Esophagus squamous epithelium (tissue), 5 donors: ENCODE data around the gene TMEM129. TPM values are rescaled to one million over a fixed set of nuclear protein-coding genes. Genes with fewer than 3 reads are reported as not detected.
A peak's percentile ranks its signal among the peaks of the same experiment; 100 is the strongest.

Source experiments
- DNase-seq: peaks from one replicate; lab custom pipeline; 2025; lab: John Stamatoyannopoulos, UW
- H3K27ac ChIP-seq, 4 donors: fragments of 200-600 bp; sonication (generic); one replicate each; pipeline ENCODE4 v1.5.1; 2016 to 2019; ENCODE audit warnings: mild to moderate bottlenecking in 1 of 4
- H3K27me3 ChIP-seq, 4 donors: fragments of 200-600 bp; sonication (generic); 1 replicate in 3 of 4; 2 replicates in 1 of 4; pipeline versions ENCODE4 v1.5.1 to v1.6.0; 2017 to 2021; ENCODE audit warnings: antibody characterized with exemption in 1 of 4
- H3K36me3 ChIP-seq, 3 donors: fragments of 200-600 bp; sonication (generic); one replicate each; pipeline ENCODE4 v1.5.1; 2016 to 2019
- H3K4me1 ChIP-seq, 3 donors: fragments of 200-600 bp; sonication (generic); one replicate each; pipeline ENCODE4 v1.5.1; 2017 to 2019
- H3K4me3 ChIP-seq, 4 donors: fragments of 200-600 bp; sonication (generic); 1 replicate in 3 of 4; 2 replicates in 1 of 4; pipeline ENCODE4 v1.5.1; 2016 to 2019; ENCODE audit warnings: mild to moderate bottlenecking in 2 of 4, moderate library complexity in 1 of 4
- H3K9me3 ChIP-seq, 3 donors: fragments of 200-600 bp; sonication (generic); one replicate each; pipeline ENCODE4 v1.5.1; 2016 to 2019
- POLR2A ChIP-seq, 4 donors: fragments of 450-650 bp; IDR thresholded peaks; one replicate each; pipeline ENCODE4 v1.6.1; 2017; ENCODE audit warnings: antibody characterized with exemption in 4 of 4, mild to moderate bottlenecking in 4 of 4, moderate library complexity in 3 of 4
- WGBS, 2 donors: methylation state at CpG; one replicate each; pipeline ENCODE4 v1.1.5; 2018; 5-methylcytosine and 5-hydroxymethylcytosine counted together
- intact Hi-C: fragments of 100-400 bp; cut with DNase I; formaldehyde crosslinking; loops from one replicate; pipeline ENCODE4 v1.15.0; 2022
- total RNA-seq, 4 donors: library from RNA; depleted of rRNA; stranded (reverse); fragments of >200 nt; gene quantifications; one replicate each; pipeline ENCODE4 v1.1.0, GENCODE V29; 2016
- TF ChIP-seq, protein P1 (sequence below), 6 experiments: fragments of 450-650 bp in 4 of 6; fragments of 200-600 bp in 2 of 6; sonication (generic) in 2 of 6; IDR thresholded peaks; one replicate each; pipeline ENCODE4 v1.5.1; 2016 to 2019; ENCODE audit warnings: antibody characterized with exemption in 6 of 6, mild to moderate bottlenecking in 4 of 6, moderate library complexity in 4 of 6
- donor health status: DM: yes; HTN: yes; CAD: no.

Gene TMEM129
- total RNA-seq, 4 donors from 2014 or later, result 30.4 to 47.5 (median 38.3) TPM

DNA sequence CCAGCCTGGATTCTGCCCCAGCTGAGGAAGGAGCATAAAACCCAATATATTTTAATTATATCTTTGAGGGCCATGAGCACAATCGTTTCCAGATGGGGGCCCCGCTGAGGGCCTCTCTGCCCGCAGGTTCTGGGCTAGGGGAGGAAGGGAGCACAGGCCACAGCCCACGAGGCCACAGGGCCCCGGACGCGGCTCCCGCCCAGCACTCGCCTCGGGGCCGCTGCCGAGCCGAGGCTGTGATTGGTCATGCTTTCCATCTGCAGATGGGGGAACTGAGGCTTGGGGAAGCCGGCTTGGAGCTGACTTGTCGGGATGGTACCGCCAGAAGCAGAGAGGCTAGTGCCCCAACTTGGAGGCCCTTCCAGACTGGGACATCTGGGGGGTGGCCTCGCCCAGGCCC, 34.2 kb upstream of the TMEM129 start:
- H3K9me3 ChIP-seq, result no peaks in the 10 kb centered on the region
- DNase-seq, result no peak
- no peaks in the 10 kb centered on the region for H3K36me3 ChIP-seq
- WGBS, 2 donors, result 87% methylated on average over 9 of the region's 17 CpGs; no CpG with 5 or more reads in 1 of the 2 donors
- TF ChIP-seq, protein P1, sequence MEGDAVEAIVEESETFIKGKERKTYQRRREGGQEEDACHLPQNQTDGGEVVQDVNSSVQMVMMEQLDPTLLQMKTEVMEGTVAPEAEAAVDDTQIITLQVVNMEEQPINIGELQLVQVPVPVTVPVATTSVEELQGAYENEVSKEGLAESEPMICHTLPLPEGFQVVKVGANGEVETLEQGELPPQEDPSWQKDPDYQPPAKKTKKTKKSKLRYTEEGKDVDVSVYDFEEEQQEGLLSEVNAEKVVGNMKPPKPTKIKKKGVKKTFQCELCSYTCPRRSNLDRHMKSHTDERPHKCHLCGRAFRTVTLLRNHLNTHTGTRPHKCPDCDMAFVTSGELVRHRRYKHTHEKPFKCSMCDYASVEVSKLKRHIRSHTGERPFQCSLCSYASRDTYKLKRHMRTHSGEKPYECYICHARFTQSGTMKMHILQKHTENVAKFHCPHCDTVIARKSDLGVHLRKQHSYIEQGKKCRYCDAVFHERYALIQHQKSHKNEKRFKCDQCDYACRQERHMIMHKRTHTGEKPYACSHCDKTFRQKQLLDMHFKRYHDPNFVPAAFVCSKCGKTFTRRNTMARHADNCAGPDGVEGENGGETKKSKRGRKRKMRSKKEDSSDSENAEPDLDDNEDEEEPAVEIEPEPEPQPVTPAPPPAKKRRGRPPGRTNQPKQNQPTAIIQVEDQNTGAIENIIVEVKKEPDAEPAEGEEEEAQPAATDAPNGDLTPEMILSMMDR (IDR thresholded peaks at IDR 0.05), result no peak
- TF ChIP-seq POLR2A (IDR thresholded peaks at IDR 0.05), result no peak
- H3K27me3 ChIP-seq, result no peaks in the 10 kb centered on the region
- no peak overlapping the region for H3K4me3 ChIP-seq
- peaks cover 84 to 100% (median 89%) of the 10 kb centered on the region in 3 donors for H3K4me1 ChIP-seq
- H3K27ac ChIP-seq, result peak overlapping the region; percentile 23 to 94 (median 90)
- intact Hi-C loops, result no loop called here

DNA sequence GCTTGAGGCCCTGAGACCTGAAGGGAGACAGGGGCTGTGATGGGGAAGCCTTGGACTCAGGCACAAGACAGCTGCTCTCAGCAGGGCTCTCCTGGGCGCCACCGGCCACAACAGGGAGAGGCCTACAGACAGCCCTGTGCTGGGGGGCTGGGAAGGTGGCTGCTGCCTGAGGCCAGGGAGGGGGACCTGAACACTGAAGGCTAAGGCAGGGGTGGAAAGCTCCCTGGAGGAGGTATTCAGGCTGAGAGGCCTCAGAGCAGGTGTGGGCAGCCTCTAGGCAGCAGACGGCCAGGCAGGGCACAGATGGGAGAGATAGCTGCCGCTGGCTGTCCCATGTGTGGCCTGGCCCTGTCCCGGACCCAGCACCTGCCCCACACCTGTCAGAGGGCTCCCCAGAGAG, 33.2 kb upstream of the TMEM129 start:
- Histone ChIP-seq H3K27me3 (no peaks in the 10 kb centered on the region), H3K9me3 (no peaks in the 10 kb centered on the region), H3K36me3 (no peaks in the 10 kb centered on the region), H3K27ac (peak overlapping the region; percentile 82 to 94 (median 90)), H3K4me3 (no peak overlapping the region), H3K4me1 (peaks cover 76 to 100% (median 80%) of the 10 kb centered on the region in 3 donors)
- no peak for DNase-seq
- intact Hi-C loops, result loop anchor here (5.0 kb wide), 1 partner anchor 48 kb away; no protein-coding TSS in a partner anchor
- no CpG with 5 or more reads among the region's 5 CpGs for WGBS, 2 donors
- TF ChIP-seq, protein P1 (IDR thresholded peaks at IDR 0.05), result no peak
- no peak for TF ChIP-seq POLR2A (IDR thresholded peaks at IDR 0.05)

DNA sequence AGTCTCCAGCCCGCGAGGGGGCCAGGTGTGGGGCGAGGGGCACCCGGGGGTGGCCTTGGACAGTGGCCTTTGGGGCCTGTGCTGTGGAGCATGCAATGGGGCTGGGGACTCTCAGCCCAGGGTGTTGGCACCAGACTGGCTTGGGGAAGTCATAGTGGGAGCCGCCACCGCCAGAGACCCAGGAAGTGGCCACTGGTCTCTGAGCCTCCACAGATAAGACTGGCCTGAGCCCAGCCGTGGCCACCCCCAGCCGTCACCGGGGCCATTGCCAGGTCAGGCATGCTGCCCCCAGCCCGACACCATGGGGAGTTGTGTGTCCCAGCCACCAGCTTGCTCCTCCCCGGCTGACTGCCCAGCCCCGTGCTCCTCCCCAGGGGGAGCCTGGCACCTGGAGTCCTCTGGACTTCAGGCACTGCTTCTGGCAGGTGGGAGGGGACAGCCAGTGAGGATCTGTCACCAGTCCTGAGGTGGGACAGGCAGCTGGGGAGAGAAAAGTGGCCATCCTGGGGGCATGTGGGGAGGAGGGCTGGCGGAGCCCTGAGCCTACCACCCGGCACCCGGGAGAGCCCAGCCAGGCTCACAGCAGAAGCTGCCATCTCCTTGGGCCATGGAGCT, 32.7 kb upstream of the TMEM129 start:
- H3K27me3 ChIP-seq, result no peaks in the 10 kb centered on the region
- H3K9me3 ChIP-seq, result no peaks in the 10 kb centered on the region
- DNase-seq, result no peak
- H3K4me3 ChIP-seq, result no peak overlapping the region
- peak overlapping the region; percentile 82 to 94 (median 90) for H3K27ac ChIP-seq
- intact Hi-C loops, result loop anchor here (5.0 kb wide), 1 partner anchor 48 kb away; no protein-coding TSS in a partner anchor
- H3K36me3 ChIP-seq, result no peaks in the 10 kb centered on the region
- TF ChIP-seq, protein P1 (IDR thresholded peaks at IDR 0.05), result no peak
- no peak for TF ChIP-seq POLR2A (IDR thresholded peaks at IDR 0.05)
- WGBS, 2 donors, result 40% methylated on average over 4 of the region's 15 CpGs; no CpG with 5 or more reads in 1 of the 2 donors
- peaks cover 72 to 98% (median 76%) of the 10 kb centered on the region in 3 donors for H3K4me1 ChIP-seq

DNA sequence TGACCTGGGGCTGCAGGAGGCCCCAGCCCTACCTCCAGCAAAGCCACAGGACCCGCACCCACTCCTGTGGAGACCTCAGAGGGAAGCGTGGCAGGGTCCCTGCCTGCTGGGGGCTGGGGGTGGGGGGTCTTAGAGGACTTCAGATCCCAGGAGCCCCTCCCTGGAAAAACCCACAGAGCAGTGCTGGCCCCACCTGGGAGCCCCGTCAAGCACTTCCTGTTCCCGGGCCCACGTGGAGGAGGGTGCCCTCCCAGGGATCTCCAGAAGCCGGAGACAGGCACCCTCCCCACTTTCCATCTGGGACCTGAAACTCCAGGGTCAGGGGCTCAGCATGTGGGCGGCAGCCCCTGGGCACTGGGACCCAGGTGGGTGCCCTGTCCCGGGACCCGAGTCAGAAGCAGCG, 32.2 kb upstream of the TMEM129 start:
- DNase-seq, result no peak
- no peak for TF ChIP-seq POLR2A (IDR thresholded peaks at IDR 0.05)
- TF ChIP-seq, protein P1 (IDR thresholded peaks at IDR 0.05), result no peak
- peak overlapping the region; percentile 82 to 94 (median 90) for H3K27ac ChIP-seq
- no peak overlapping the region for H3K4me3 ChIP-seq
- H3K27me3 ChIP-seq, result peaks cover 0 to 2% (median 0%) of the 10 kb centered on the region in 4 donors
- intact Hi-C loops, result loop anchor here (5.0 kb wide), 1 partner anchor 49 kb away; no protein-coding TSS in a partner anchor
- H3K9me3 ChIP-seq, result no peaks in the 10 kb centered on the region
- H3K36me3 ChIP-seq, result no peaks in the 10 kb centered on the region
- H3K4me1 ChIP-seq, result peaks cover 74 to 98% (median 77%) of the 10 kb centered on the region in 3 donors
- WGBS, 2 donors, result 50% methylated on average over 2 of the region's 10 CpGs; no CpG with 5 or more reads in 1 of the 2 donors
